ENCODE measurements around the gene RARRES2.

The RARRES2 gene

DNA sequence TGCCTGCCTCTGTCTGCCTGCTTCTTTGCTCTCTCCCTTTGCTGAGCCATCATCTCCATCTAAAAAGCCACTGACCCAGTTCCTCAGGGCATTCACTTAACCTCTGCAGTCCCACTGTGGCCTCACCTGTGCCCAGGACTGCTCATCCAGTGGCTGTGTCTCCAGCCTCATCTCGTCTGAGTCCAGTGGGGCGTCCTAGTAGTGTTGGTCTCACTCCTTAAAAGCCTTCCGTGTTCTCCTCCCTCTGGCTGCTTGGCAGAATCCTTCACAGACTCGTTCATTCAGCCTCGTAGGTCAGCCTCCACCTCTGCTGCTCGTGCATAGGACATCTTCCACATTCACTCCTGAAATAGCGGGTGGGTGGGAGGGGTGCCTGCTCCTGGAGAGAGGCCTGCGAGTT lies 7.3 kb downstream of the RARRES2 start:
- Histone ChIP-seq H3K4me1 (no peaks in the 10 kb centered on the region), H3K9me3 (no peaks in the 10 kb centered on the region), H3K4me3 (ENCODE audit: low read depth, low read length) (no peak overlapping the region), H3K36me3 (peaks cover 29% of the 10 kb centered on the region), H3K27me3 (no peaks in the 10 kb centered on the region)
- no peak for DNase-seq
- TF ChIP-seq, protein P1, sequence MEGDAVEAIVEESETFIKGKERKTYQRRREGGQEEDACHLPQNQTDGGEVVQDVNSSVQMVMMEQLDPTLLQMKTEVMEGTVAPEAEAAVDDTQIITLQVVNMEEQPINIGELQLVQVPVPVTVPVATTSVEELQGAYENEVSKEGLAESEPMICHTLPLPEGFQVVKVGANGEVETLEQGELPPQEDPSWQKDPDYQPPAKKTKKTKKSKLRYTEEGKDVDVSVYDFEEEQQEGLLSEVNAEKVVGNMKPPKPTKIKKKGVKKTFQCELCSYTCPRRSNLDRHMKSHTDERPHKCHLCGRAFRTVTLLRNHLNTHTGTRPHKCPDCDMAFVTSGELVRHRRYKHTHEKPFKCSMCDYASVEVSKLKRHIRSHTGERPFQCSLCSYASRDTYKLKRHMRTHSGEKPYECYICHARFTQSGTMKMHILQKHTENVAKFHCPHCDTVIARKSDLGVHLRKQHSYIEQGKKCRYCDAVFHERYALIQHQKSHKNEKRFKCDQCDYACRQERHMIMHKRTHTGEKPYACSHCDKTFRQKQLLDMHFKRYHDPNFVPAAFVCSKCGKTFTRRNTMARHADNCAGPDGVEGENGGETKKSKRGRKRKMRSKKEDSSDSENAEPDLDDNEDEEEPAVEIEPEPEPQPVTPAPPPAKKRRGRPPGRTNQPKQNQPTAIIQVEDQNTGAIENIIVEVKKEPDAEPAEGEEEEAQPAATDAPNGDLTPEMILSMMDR (IDR thresholded peaks at IDR 0.05; ENCODE audit: low read depth, low read length): no peak

DNA sequence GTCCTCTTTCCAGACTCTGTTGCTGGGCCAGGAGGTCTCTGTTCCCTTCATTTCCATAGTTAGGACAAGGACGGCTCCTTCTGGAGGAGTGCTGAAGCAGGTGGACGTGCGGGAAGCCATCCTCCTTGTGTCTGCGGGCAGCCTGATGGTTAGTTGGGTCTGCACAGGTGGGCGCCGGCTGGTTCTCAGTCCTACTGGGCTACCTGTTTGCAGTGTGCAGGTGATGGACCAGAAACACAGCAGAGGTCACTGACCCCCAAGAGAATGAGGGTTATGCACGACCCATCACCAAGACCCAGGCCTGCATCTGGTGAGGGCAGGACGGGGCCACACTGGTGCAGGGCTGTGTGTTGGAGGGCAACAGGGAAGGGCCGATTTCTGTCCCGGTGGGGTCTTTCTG lies 7.8 kb downstream of the RARRES2 start:
- Histone ChIP-seq H3K27me3 (no peaks in the 10 kb centered on the region), H3K36me3 (peaks cover 33% of the 10 kb centered on the region), H3K4me3 (ENCODE audit: low read depth, low read length) (no peak overlapping the region), H3K9me3 (no peaks in the 10 kb centered on the region), H3K4me1 (no peaks in the 10 kb centered on the region)
- no peak for DNase-seq
- TF ChIP-seq, protein P1 (IDR thresholded peaks at IDR 0.05; ENCODE audit: low read depth, low read length): no peak

GRCh38 chr7:150332852-150333635 lies 8.4 kb downstream of the RARRES2 start:
- no peak overlapping the region for H3K4me3 ChIP-seq (ENCODE audit: low read depth, low read length)
- DNase-seq: no peak
- peaks cover 40% of the 10 kb centered on the region for H3K36me3 ChIP-seq
- H3K9me3 ChIP-seq: no peaks in the 10 kb centered on the region
- no peaks in the 10 kb centered on the region for H3K4me1 ChIP-seq
- H3K27me3 ChIP-seq: no peaks in the 10 kb centered on the region
- TF ChIP-seq, protein P1 (IDR thresholded peaks at IDR 0.05; ENCODE audit: low read depth, low read length): no peak

DNA sequence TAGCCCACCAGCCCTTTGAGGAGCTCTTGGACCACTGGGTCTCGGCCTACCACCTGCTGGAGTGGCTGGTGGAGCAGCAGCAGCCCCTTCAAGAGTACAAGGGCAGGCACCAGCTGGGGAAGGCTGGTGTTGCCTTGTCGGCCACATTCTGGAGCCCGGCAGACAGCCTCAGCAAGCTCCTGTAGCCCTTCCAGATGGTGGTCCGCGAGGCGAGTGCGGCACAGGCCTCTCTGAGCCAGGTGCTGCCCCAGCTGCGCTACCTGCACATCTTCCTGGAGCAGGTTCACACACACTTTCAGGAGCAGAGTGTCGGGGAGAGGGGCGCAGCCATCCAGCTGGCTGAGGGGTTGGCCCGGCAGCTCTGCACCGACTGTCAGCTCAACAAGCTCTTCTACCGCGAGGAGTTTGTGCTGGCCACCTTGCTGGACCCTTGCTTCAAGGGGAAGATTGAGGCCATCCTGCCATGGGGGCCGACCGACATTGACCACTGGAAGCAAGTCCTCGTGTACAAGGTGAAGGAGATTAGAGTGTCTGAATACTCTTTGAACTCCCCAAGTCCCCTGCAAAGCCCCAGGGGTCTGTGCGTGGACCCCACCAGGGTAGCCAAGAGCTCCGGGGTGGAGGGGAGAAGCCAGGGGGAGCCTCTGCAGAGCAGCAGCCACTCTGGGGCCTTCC lies 11.1 kb downstream of the RARRES2 start:
- Histone ChIP-seq H3K4me3 (ENCODE audit: low read depth, low read length) (no peak overlapping the region), H3K27me3 (no peaks in the 10 kb centered on the region), H3K9me3 (no peaks in the 10 kb centered on the region), H3K36me3 (peaks cover 54% of the 10 kb centered on the region), H3K4me1 (no peaks in the 10 kb centered on the region)
- TF ChIP-seq, protein P1 (IDR thresholded peaks at IDR 0.05; ENCODE audit: low read depth, low read length): no peak
- no peak for DNase-seq

GRCh38 chr7:150329331-150330120 lies 11.9 kb downstream of the RARRES2 start:
- no peak for DNase-seq
- Histone ChIP-seq H3K27me3 (no peaks in the 10 kb centered on the region), H3K4me1 (no peaks in the 10 kb centered on the region), H3K9me3 (no peaks in the 10 kb centered on the region), H3K36me3 (peaks cover 54% of the 10 kb centered on the region), H3K4me3 (ENCODE audit: low read depth, low read length) (no peak overlapping the region)
- TF ChIP-seq, protein P1 (IDR thresholded peaks at IDR 0.05; ENCODE audit: low read depth, low read length): no peak

All from BE2C (cell line).